MM.1S (cell line): ENCODE measurements around the gene CHFR.
"Not testable (repeated sequence)": the region's sequence is repeated elsewhere in the genome, so short reads cannot be mapped to it uniquely, and the experiment has no call there.

Experiments
- DNase-seq: peaks from one replicate; pipeline ENCODE4 v3.0.0-alpha.2; 2015
- H2AFZ ChIP-seq: fragments of 300-600 bp; sonication (generic); 2 replicates; pipeline ENCODE4 v1.6.0; 2016; ENCODE audit warnings: antibody characterized with exemption, low read length
- H3F3A ChIP-seq: fragments of 300-600 bp; sonication (generic); 2 replicates; pipeline ENCODE4 v1.6.1; 2016; ENCODE audit warnings: mild to moderate bottlenecking, antibody characterized with exemption, low read length, moderate library complexity, mixed read lengths; ENCODE audit not compliant: insufficient read depth
- H3K27ac ChIP-seq: fragments of 300-600 bp; sonication (generic); 2 replicates; pipeline ENCODE4 v1.5.1; 2016; ENCODE audit warnings: mild to moderate bottlenecking, low read length
- H3K27me3 ChIP-seq: fragments of 300-600 bp; sonication (generic); replicated peaks from 2 replicates; pipeline ENCODE4 v1.6.0; 2016; ENCODE audit warnings: low read length; ENCODE audit not compliant: insufficient read depth
- H3K36me3 ChIP-seq: fragments of 300-600 bp; sonication (generic); replicated peaks from 2 replicates; pipeline ENCODE4 v1.6.1; 2016; ENCODE audit warnings: mild to moderate bottlenecking, low read length, mixed read lengths; ENCODE audit not compliant: insufficient read depth
- H3K4me1 ChIP-seq: fragments of 300-600 bp; sonication (generic); 2 replicates; pipeline ENCODE4 v1.6.1; 2016; ENCODE audit warnings: low read length, mixed read lengths
- H3K4me2 ChIP-seq: fragments of 300-600 bp; sonication (generic); 2 replicates; pipeline ENCODE4 v1.6.0; 2016; ENCODE audit warnings: low read depth, low read length
- H3K4me3 ChIP-seq: fragments of 300-600 bp; sonication (generic); 2 replicates; pipeline ENCODE4 v1.5.1; 2016; ENCODE audit warnings: low read length, mixed read lengths
- H3K79me2 ChIP-seq: fragments of 300-600 bp; sonication (generic); 2 replicates; pipeline ENCODE4 v1.6.1; 2016; ENCODE audit warnings: mixed run types, low read length, mixed read lengths
- H3K9ac ChIP-seq: fragments of 300-600 bp; sonication (generic); 2 replicates; pipeline ENCODE4 v1.6.1; 2016; ENCODE audit warnings: low read length, mixed read lengths
- H3K9me2 ChIP-seq: fragments of 300-600 bp; sonication (generic); replicated peaks from 2 replicates; pipeline ENCODE4 v1.6.1; 2016; ENCODE audit warnings: mild to moderate bottlenecking, low read length, mixed read lengths; ENCODE audit not compliant: insufficient read depth
- H3K9me3 ChIP-seq: fragments of 300-600 bp; sonication (generic); replicated peaks from 2 replicates; pipeline ENCODE4 v1.6.1; 2016; ENCODE audit warnings: mild to moderate bottlenecking, low read length, mixed read lengths; ENCODE audit not compliant: insufficient read depth
- H4K20me1 ChIP-seq: fragments of 300-600 bp; sonication (generic); 2 replicates; pipeline ENCODE4 v1.6.1; 2016; ENCODE audit warnings: mild to moderate bottlenecking, low read length, moderate library complexity, mixed read lengths; ENCODE audit not compliant: insufficient read depth
- CTCF ChIP-seq: fragments of 300-600 bp; sonication (generic); IDR thresholded peaks from 2 replicates; pipeline ENCODE4 v1.5.1; 2016; ENCODE audit warnings: antibody characterized with exemption, low read length, mixed read lengths
- EZH2 ChIP-seq: fragments of 300-600 bp; sonication (generic); optimal IDR thresholded peaks from 2 replicates; pipeline ENCODE3; 2017; ENCODE audit warnings: low read depth, mild to moderate bottlenecking, antibody characterized with exemption, low read length, mixed read lengths
- EZH2phosphoT487 ChIP-seq: fragments of 300-600 bp; sonication (generic); IDR thresholded peaks from 2 replicates; pipeline ENCODE4 v1.6.1; 2018; ENCODE audit warnings: antibody characterized with exemption, low read length

CHFR gene

GRCh38 chr12:132838410-132839080 is 48.9 kb downstream of the CHFR start:
- Histone ChIP-seq H3K27me3 (no peaks in the 10 kb centered on the region), H2AFZ (no peak overlapping the region), H3F3A (no peaks in the 10 kb centered on the region), H3K36me3 (no peaks in the 10 kb centered on the region), H3K27ac (no peak overlapping the region), H4K20me1 (no peaks in the 10 kb centered on the region), H3K4me1 (no peaks in the 10 kb centered on the region), H3K4me2 (no peak overlapping the region), H3K9me3 (no peaks in the 10 kb centered on the region), H3K79me2 (no peaks in the 10 kb centered on the region), H3K4me3 (no peak overlapping the region), H3K9me2 (no peaks in the 10 kb centered on the region), H3K9ac (no peak overlapping the region)
- no peak for DNase-seq
- TF ChIP-seq CTCF (no peak), EZH2 (no peak), EZH2phosphoT487 (no peak)

- no peak overlapping the region for H2AFZ ChIP-seq
- no peaks in the 10 kb centered on the region for H4K20me1 ChIP-seq
- H3K4me1 ChIP-seq, result no peaks in the 10 kb centered on the region
- H3K27ac ChIP-seq, result no peak overlapping the region
- H3K9me3 ChIP-seq, result no peaks in the 10 kb centered on the region
- H3K4me3 ChIP-seq, result no peak overlapping the region
- no peaks in the 10 kb centered on the region for H3K79me2 ChIP-seq
- no peaks in the 10 kb centered on the region for H3K9me2 ChIP-seq
- no peak for DNase-seq
- no peaks in the 10 kb centered on the region for H3F3A ChIP-seq
- H3K4me2 ChIP-seq, result no peak overlapping the region
- H3K9ac ChIP-seq, result no peak overlapping the region
- no peak for TF ChIP-seq EZH2
- no peak for TF ChIP-seq EZH2phosphoT487
- TF ChIP-seq CTCF, result no peak
- H3K27me3 ChIP-seq, result no peaks in the 10 kb centered on the region
- H3K36me3 ChIP-seq, result no peaks in the 10 kb centered on the region
Measured at GRCh38 chr12:132837693-132838409, 49.6 kb downstream of the CHFR start.

GRCh38 chr12:132836795-132837331 is 50.5 kb downstream of the CHFR start:
- Histone ChIP-seq H3K4me3 (no peak overlapping the region), H3F3A (no peaks in the 10 kb centered on the region), H3K4me2 (no peak overlapping the region), H2AFZ (no peak overlapping the region), H3K9ac (no peak overlapping the region), H3K27ac (no peak overlapping the region), H3K27me3 (no peaks in the 10 kb centered on the region), H3K9me2 (no peaks in the 10 kb centered on the region), H3K9me3 (no peaks in the 10 kb centered on the region), H3K79me2 (no peaks in the 10 kb centered on the region), H3K36me3 (no peaks in the 10 kb centered on the region), H3K4me1 (no peaks in the 10 kb centered on the region), H4K20me1 (no peaks in the 10 kb centered on the region)
- TF ChIP-seq EZH2phosphoT487 (no peak), CTCF (no peak), EZH2 (no peak)
- DNase-seq, result no peak

- not testable (repeated sequence) for H3K9ac ChIP-seq, DNase-seq, H3K4me3 ChIP-seq, H3K4me2 ChIP-seq, H4K20me1 ChIP-seq, H3K27me3 ChIP-seq, H3K9me3 ChIP-seq, H3K36me3 ChIP-seq, H3K79me2 ChIP-seq, H2AFZ ChIP-seq, H3K4me1 ChIP-seq, H3K27ac ChIP-seq, H3F3A ChIP-seq, H3K9me2 ChIP-seq
Measured at GRCh38 chr12:132836230-132836629, 51.2 kb downstream of the CHFR start.
